OCI-LY7 (cell line): ENCODE measurements around the gene ZSCAN4. TPM values are rescaled to one million over a fixed set of nuclear protein-coding genes. Genes with fewer than 3 reads are reported as not detected.

Experiments
- BruUV-seq: library from RNA; stranded (reverse); fragments of 400-500 nt; replicated peaks from 2 replicates; lab custom pipeline; 2021; lab: Mats Ljungman, UMichigan
- CTCF ChIA-PET: fragments of 300-600 bp; sonication (Branson Sonifier 250); formaldehyde crosslinking; loops from one replicate; lab custom pipeline; 2022; ENCODE audit warnings: antibody characterized with exemption; ENCODE audit not compliant: unreplicated experiment; lab: Charles Lee
- POLR2A ChIA-PET: fragments of 300-600 bp; sonication (Branson Sonifier 250); formaldehyde crosslinking; loops from one replicate; lab custom pipeline; 2022; ENCODE audit warnings: antibody characterized with exemption; lab: Charles Lee
- DNase-seq: peaks from one replicate; pipeline ENCODE4 v3.0.0-alpha.2; 2015; ENCODE audit warnings: low spot score
- H2AFZ ChIP-seq: fragments of 200-600 bp; sonication (generic), shearing (Covaris generic); 2 replicates; pipeline ENCODE4 v1.6.1; 2014; ENCODE audit warnings: mild to moderate bottlenecking, antibody characterized with exemption, low read length, moderate library complexity
- H3K27ac ChIP-seq: fragments of 200-600 bp; sonication (generic); 2 replicates; pipeline ENCODE4 v1.5.1; 2014; ENCODE audit warnings: mixed run types, low read depth, mild to moderate bottlenecking, moderate library complexity, low read length, inconsistent platforms; ENCODE audit not compliant: poor library complexity, severe bottlenecking
- H3K36me3 ChIP-seq: fragments of 200-600 bp; sonication (generic); 2 replicates; pipeline ENCODE4 v1.6.1; 2014; ENCODE audit warnings: mild to moderate bottlenecking, antibody characterized with exemption, low read length, moderate library complexity, mixed read lengths; ENCODE audit not compliant: insufficient read depth
- H3K4me1 ChIP-seq: fragments of 200-600 bp; sonication (generic); 2 replicates; pipeline ENCODE4 v1.5.1; 2014; ENCODE audit warnings: mild to moderate bottlenecking, low read length; ENCODE audit not compliant: insufficient read depth, poor library complexity, severe bottlenecking
- H3K4me2 ChIP-seq: fragments of 200-600 bp; sonication (generic); 2 replicates; pipeline ENCODE4 v1.6.1; 2014; ENCODE audit warnings: mild to moderate bottlenecking, low read length
- H3K4me3 ChIP-seq: fragments of 200-600 bp; sonication (generic); 2 replicates; pipeline ENCODE4 v1.5.1; 2014; ENCODE audit warnings: mild to moderate bottlenecking, low read depth, low read length; ENCODE audit not compliant: poor library complexity, severe bottlenecking
- H3K79me2 ChIP-seq: fragments of 200-600 bp; sonication (generic); 2 replicates; pipeline ENCODE4 v1.6.1; 2016; ENCODE audit warnings: low read depth, mild to moderate bottlenecking, low read length, moderate library complexity, mixed read lengths; ENCODE audit not compliant: insufficient read depth
- H3K9me2 ChIP-seq: fragments of 200-600 bp; sonication (generic); 2 replicates; pipeline ENCODE4 v1.6.1; 2016; ENCODE audit warnings: mild to moderate bottlenecking, low read length, mixed read lengths; ENCODE audit not compliant: insufficient read depth
- H3K9me3 ChIP-seq: fragments of 200-600 bp; sonication (generic); 2 replicates; pipeline ENCODE4 v1.6.1; 2014; ENCODE audit warnings: mild to moderate bottlenecking, mixed run types, low read length, mixed read lengths
- H4K20me1 ChIP-seq: fragments of 200-600 bp; sonication (generic); 2 replicates; pipeline ENCODE4 v1.6.1; 2014; ENCODE audit warnings: mild to moderate bottlenecking, antibody characterized with exemption, low read length, moderate library complexity, mixed read lengths; ENCODE audit not compliant: insufficient read depth
- CTCF ChIP-seq: fragments of 200-600 bp; sonication (generic); conservative IDR thresholded peaks from 2 replicates; pipeline ENCODE4 v1.5.1; 2014; ENCODE audit warnings: mild to moderate bottlenecking, antibody characterized with exemption, low read length, moderate library complexity, mixed read lengths
- EZH2phosphoT487 ChIP-seq: fragments of 200-600 bp; sonication (generic); IDR thresholded peaks from 2 replicates; pipeline ENCODE4 v1.6.1; 2018; ENCODE audit warnings: low read depth, borderline replicate concordance, mild to moderate bottlenecking, mixed run types, antibody characterized with exemption, low read length, moderate library complexity, mixed read lengths
- intact Hi-C: fragments of 100-400 bp; cut with micrococcal nuclease; formaldehyde crosslinking; loops from one replicate; pipeline ENCODE4 v1.10.0; 2022; ENCODE audit not compliant: unreplicated experiment
- total RNA-seq, 2 experiments: library from RNA; depleted of rRNA in 1 of 2; stranded (reverse); fragments of >200 nt in 1 of 2; shearing (Covaris generic) in 1 of 2; gene quantifications; 2 replicates each; pipeline ENCODE4 v1.2.3, GENCODE V29; 2014 to 2022

The ZSCAN4 gene
- total RNA-seq, 2 experiments from 2014 or later = not detected

GRCh38 chr19:57708641-57709361 is 40.1 kb downstream of the ZSCAN4 start, which contains the start of gene ZNF154:
Gene ZNF154 (minus strand): TSS chr19:57709204. CDS start chr19:57708971, 233 bp downstream.
- H3K9me3 ChIP-seq = no peaks in the 10 kb centered on the region
- peaks cover 1% of the 10 kb centered on the region; the same call in 1 of the 2 replicates for H3K36me3 ChIP-seq
- H3K4me2 ChIP-seq = no peak within 1 kb of the TSS
- no peaks in the 10 kb centered on the region for H3K4me1 ChIP-seq
- no peak within 1 kb of the TSS for H3K27ac ChIP-seq
- no peaks in the 10 kb centered on the region for H3K9me2 ChIP-seq
- H3K79me2 ChIP-seq = no peaks in the 10 kb centered on the region
- BruUV-seq = no TSS peak
- TF ChIP-seq EZH2phosphoT487 (no peak), CTCF (no peak)
- ChIA-PET POLR2A (no interaction called here), CTCF (no interaction called here)
- no peak within 1 kb of the TSS for H2AFZ ChIP-seq
- H4K20me1 ChIP-seq = no peaks in the 10 kb centered on the region
- H3K4me3 ChIP-seq = no peak within 1 kb of the TSS
- intact Hi-C loops = no loop called here
- no peak for DNase-seq

- Histone ChIP-seq H3K36me3 (peaks cover 7% of the 10 kb centered on the region; the same call in 1 of the 2 replicates), H3K79me2 (no peaks in the 10 kb centered on the region), H3K4me3 (no peak overlapping the region), H3K4me2 (no peak overlapping the region), H3K9me3 (no peaks in the 10 kb centered on the region), H3K4me1 (no peaks in the 10 kb centered on the region), H2AFZ (no peak overlapping the region), H3K9me2 (no peaks in the 10 kb centered on the region), H3K27ac (no peak overlapping the region), H4K20me1 (no peaks in the 10 kb centered on the region)
- intact Hi-C loops = no loop called here
- TF ChIP-seq CTCF = no peak
- POLR2A ChIA-PET = interaction anchor here (0.7 kb wide), 1 partner anchor 1378 kb away, joined by 3 read pairs; no protein-coding TSS in a partner anchor
- CTCF ChIA-PET = no interaction called here
- BruUV-seq = no TSS peak
- DNase-seq = no peak
Measured at GRCh38 chr19:57709616-57710015, 40.9 kb downstream of the ZSCAN4 start.

- DNase-seq = no peak
- Histone ChIP-seq H2AFZ (no peak overlapping the region), H3K9me3 (no peaks in the 10 kb centered on the region), H3K4me3 (no peak overlapping the region), H3K4me1 (no peaks in the 10 kb centered on the region), H3K79me2 (no peaks in the 10 kb centered on the region), H3K27ac (no peak overlapping the region), H3K9me2 (no peaks in the 10 kb centered on the region), H4K20me1 (no peaks in the 10 kb centered on the region), H3K36me3 (peaks cover 16% of the 10 kb centered on the region), H3K4me2 (no peak overlapping the region)
- POLR2A ChIA-PET = interaction anchor here (0.6 kb wide), 1 partner anchor 1415 kb away, joined by 4 read pairs; no protein-coding TSS in a partner anchor
- CTCF ChIA-PET = no interaction called here
- intact Hi-C loops = no loop called here
- TF ChIP-seq CTCF (no peak), EZH2phosphoT487 (no peak)
- no TSS peak for BruUV-seq
Measured at GRCh38 chr19:57712222-57712621, 43.5 kb downstream of the ZSCAN4 start.
